Thyroid gland (tissue), 4 donors: ENCODE measurements around the gene CDC42BPA.

Experiments
- POLR2A ChIP-seq, 2 donors: fragments of 450-650 bp; IDR thresholded peaks; one replicate each; pipeline ENCODE4 v1.6.1; 2017; ENCODE audit warnings: antibody characterized with exemption in 2 of 2, mild to moderate bottlenecking in 2 of 2, moderate library complexity in 1 of 2
- TF ChIP-seq, protein P1 (sequence below), 6 experiments: fragments of 200-600 bp in 3 of 6; fragments of 450-650 bp in 3 of 6; sonication (generic) in 3 of 6; IDR thresholded peaks; one replicate each; pipeline ENCODE4 v1.5.1; 2016 to 2019; ENCODE audit warnings: antibody characterized with exemption in 6 of 6, mild to moderate bottlenecking in 2 of 6, inconsistent platforms in 1 of 6, moderate library complexity in 1 of 6

DNA sequence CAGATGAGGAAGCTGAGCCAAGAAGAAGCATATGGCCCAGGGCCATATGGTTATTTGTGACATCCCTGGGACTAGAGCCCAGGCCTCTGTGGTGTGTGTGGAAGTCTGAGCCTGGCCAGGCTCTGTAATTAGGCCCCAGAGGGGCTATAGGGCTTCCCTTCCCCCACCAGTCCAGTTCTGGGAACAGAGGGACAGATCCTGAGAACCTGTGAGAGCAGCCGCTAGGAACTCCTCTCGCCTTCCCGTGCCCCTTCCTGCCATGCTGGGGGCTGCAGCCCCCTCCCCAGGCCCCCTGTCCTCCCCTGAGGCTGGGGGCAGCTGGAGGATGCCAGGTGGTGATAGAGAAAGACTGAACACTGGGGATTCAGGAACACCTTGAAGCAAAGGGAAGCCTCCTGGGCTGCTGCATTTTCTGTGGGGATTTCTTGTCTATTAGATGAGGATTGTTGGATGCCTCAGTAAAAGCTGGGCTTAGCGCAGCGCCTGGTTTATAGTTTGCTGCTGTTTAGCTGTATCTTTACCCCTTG is 344.9 kb downstream of the CDC42BPA start:
- TF ChIP-seq POLR2A (IDR thresholded peaks at IDR 0.05): no peak
- TF ChIP-seq, protein P1, sequence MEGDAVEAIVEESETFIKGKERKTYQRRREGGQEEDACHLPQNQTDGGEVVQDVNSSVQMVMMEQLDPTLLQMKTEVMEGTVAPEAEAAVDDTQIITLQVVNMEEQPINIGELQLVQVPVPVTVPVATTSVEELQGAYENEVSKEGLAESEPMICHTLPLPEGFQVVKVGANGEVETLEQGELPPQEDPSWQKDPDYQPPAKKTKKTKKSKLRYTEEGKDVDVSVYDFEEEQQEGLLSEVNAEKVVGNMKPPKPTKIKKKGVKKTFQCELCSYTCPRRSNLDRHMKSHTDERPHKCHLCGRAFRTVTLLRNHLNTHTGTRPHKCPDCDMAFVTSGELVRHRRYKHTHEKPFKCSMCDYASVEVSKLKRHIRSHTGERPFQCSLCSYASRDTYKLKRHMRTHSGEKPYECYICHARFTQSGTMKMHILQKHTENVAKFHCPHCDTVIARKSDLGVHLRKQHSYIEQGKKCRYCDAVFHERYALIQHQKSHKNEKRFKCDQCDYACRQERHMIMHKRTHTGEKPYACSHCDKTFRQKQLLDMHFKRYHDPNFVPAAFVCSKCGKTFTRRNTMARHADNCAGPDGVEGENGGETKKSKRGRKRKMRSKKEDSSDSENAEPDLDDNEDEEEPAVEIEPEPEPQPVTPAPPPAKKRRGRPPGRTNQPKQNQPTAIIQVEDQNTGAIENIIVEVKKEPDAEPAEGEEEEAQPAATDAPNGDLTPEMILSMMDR (IDR thresholded peaks at IDR 0.05): no peak
